ENCODE data around the gene PCDHGB7.
"Not testable (repeated sequence)": the region's sequence is repeated elsewhere in the genome, so short reads cannot be mapped to it uniquely, and the experiment has no call there.

Gene PCDHGB7

GRCh38 chr5:141427783-141428426, 10.4 kb downstream of the PCDHGB7 start:
- peaks cover 19% of the 10 kb centered on the region for H3K9me3 ChIP-seq (ENCODE audit: control insufficient read depth, insufficient read depth, low read length)
- no peaks in the 10 kb centered on the region for H3K79me2 ChIP-seq (ENCODE audit: control insufficient read depth, low read length)
- peaks cover 6% of the 10 kb centered on the region; the same call in 1 of the 2 replicates for H3F3A ChIP-seq (ENCODE audit: control insufficient read depth, insufficient read depth)
- peaks cover 24% of the 10 kb centered on the region for H3K36me3 ChIP-seq (ENCODE audit: control insufficient read depth, low read length)
- H3K4me1 ChIP-seq (ENCODE audit: control insufficient read depth, low read length): 0 out of 2 replicates have a peak, but pooled peaks cover 3% of the 10 kb centered on the region
- no peak overlapping the region for H3K4me3 ChIP-seq (ENCODE audit: low read length)
- no peak for TF ChIP-seq EZH2phosphoT487 (IDR thresholded peaks at IDR 0.05; ENCODE audit: borderline replicate concordance, low read length)
- no peak for TF ChIP-seq CTCF (IDR thresholded peaks at IDR 0.05; ENCODE audit: low read depth, low read length, poor library complexity, severe bottlenecking)
- no peaks in the 10 kb centered on the region for H4K20me1 ChIP-seq (ENCODE audit: control insufficient read depth, insufficient read depth, low read depth, low read length)
- H3K9me2 ChIP-seq (replicated peaks; ENCODE audit: control insufficient read depth, low read length): no peaks in the 10 kb centered on the region
- no peaks in the 10 kb centered on the region for H3K27me3 ChIP-seq (ENCODE audit: control insufficient read depth, low read length)
- H3K27ac ChIP-seq (ENCODE audit: low read depth, low read length): no peak overlapping the region
- H3K4me2 ChIP-seq (ENCODE audit: low read length): no peak overlapping the region

GRCh38 chr5:141430332-141431113, 13.0 kb downstream of the PCDHGB7 start, which contains the start of gene PCDHGA12:
Gene PCDHGA12, plus strand, starts transcription at chr5:141430507. Its CDS starts 253 bp downstream, at chr5:141430760.
- peaks cover 18% of the 10 kb centered on the region for H3K9me3 ChIP-seq (ENCODE audit: control insufficient read depth, insufficient read depth, low read length)
- H3K4me2 ChIP-seq (ENCODE audit: low read length): peak within 1 kb of the TSS; percentile 60
- H3K27ac ChIP-seq (ENCODE audit: low read depth, low read length): 0 out of 2 replicates have a peak within 1 kb of the TSS, but pooled peaks have one; percentile 5
- H4K20me1 ChIP-seq (ENCODE audit: control insufficient read depth, insufficient read depth, low read depth, low read length): no peaks in the 10 kb centered on the region
- TF ChIP-seq EZH2phosphoT487 (IDR thresholded peaks at IDR 0.05; ENCODE audit: borderline replicate concordance, low read length) (no peak), CTCF (IDR thresholded peaks at IDR 0.05; ENCODE audit: low read depth, low read length, poor library complexity, severe bottlenecking) (peak; percentile 73)
- H3K4me3 ChIP-seq (ENCODE audit: low read length): peak within 1 kb of the TSS; percentile 69
- H3K79me2 ChIP-seq (ENCODE audit: control insufficient read depth, low read length): no peaks in the 10 kb centered on the region
- H3F3A ChIP-seq (ENCODE audit: control insufficient read depth, insufficient read depth): 0 out of 2 replicates have a peak, but pooled peaks cover 6% of the 10 kb centered on the region
- H3K36me3 ChIP-seq (ENCODE audit: control insufficient read depth, low read length): peaks cover 24% of the 10 kb centered on the region
- H3K4me1 ChIP-seq (ENCODE audit: control insufficient read depth, low read length): 0 out of 2 replicates have a peak, but pooled peaks cover 3% of the 10 kb centered on the region
- no peaks in the 10 kb centered on the region for H3K9me2 ChIP-seq (replicated peaks; ENCODE audit: control insufficient read depth, low read length)
- H3K27me3 ChIP-seq (ENCODE audit: control insufficient read depth, low read length): no peaks in the 10 kb centered on the region

- Histone ChIP-seq H3K4me3 (ENCODE audit: low read length) (peak overlapping the region; percentile 69), H3K79me2 (ENCODE audit: control insufficient read depth, low read length) (no peaks in the 10 kb centered on the region)
Measured at GRCh38 chr5:141431286-141431685, 13.8 kb downstream of the PCDHGB7 start.

GRCh38 chr5:141432308-141432707, 14.8 kb downstream of the PCDHGB7 start:
- peaks cover 23% of the 10 kb centered on the region for H3K36me3 ChIP-seq (ENCODE audit: control insufficient read depth, low read length)
- not testable (repeated sequence) for H3K27ac ChIP-seq (ENCODE audit: low read depth, low read length); H3K27me3 ChIP-seq (ENCODE audit: control insufficient read depth, low read length); H3F3A ChIP-seq (ENCODE audit: control insufficient read depth, insufficient read depth); H3K4me2 ChIP-seq (ENCODE audit: low read length); H3K4me3 ChIP-seq (ENCODE audit: low read length); H4K20me1 ChIP-seq (ENCODE audit: control insufficient read depth, insufficient read depth, low read depth, low read length); H3K4me1 ChIP-seq (ENCODE audit: control insufficient read depth, low read length); H3K9me2 ChIP-seq (replicated peaks; ENCODE audit: control insufficient read depth, low read length); H3K79me2 ChIP-seq (ENCODE audit: control insufficient read depth, low read length)
- H3K9me3 ChIP-seq (ENCODE audit: control insufficient read depth, insufficient read depth, low read length): peaks cover 18% of the 10 kb centered on the region

More at GRCh38 chr5:141431286-141431685, 13.8 kb downstream of the PCDHGB7 start:
- 0 out of 2 replicates have a peak, but pooled peaks cover 3% of the 10 kb centered on the region for H3K4me1 ChIP-seq (ENCODE audit: control insufficient read depth, low read length)
- no peak for TF ChIP-seq CTCF (IDR thresholded peaks at IDR 0.05; ENCODE audit: low read depth, low read length, poor library complexity, severe bottlenecking)
- TF ChIP-seq EZH2phosphoT487 (IDR thresholded peaks at IDR 0.05; ENCODE audit: borderline replicate concordance, low read length): no peak
- H3K9me3 ChIP-seq (ENCODE audit: control insufficient read depth, insufficient read depth, low read length): peaks cover 18% of the 10 kb centered on the region
- peaks cover 24% of the 10 kb centered on the region for H3K36me3 ChIP-seq (ENCODE audit: control insufficient read depth, low read length)
- H4K20me1 ChIP-seq (ENCODE audit: control insufficient read depth, insufficient read depth, low read depth, low read length): no peaks in the 10 kb centered on the region
- H3F3A ChIP-seq (ENCODE audit: control insufficient read depth, insufficient read depth): 0 out of 2 replicates have a peak, but pooled peaks cover 6% of the 10 kb centered on the region
- no peaks in the 10 kb centered on the region for H3K27me3 ChIP-seq (ENCODE audit: control insufficient read depth, low read length)
- H3K4me2 ChIP-seq (ENCODE audit: low read length): peak overlapping the region; percentile 60
- no peaks in the 10 kb centered on the region for H3K9me2 ChIP-seq (replicated peaks; ENCODE audit: control insufficient read depth, low read length)
- H3K27ac ChIP-seq (ENCODE audit: low read depth, low read length): no peak overlapping the region

GRCh38 chr5:141432726-141433125, 15.2 kb downstream of the PCDHGB7 start:
- not testable (repeated sequence) for H3K9me2 ChIP-seq (replicated peaks; ENCODE audit: control insufficient read depth, low read length); H3K27ac ChIP-seq (ENCODE audit: low read depth, low read length); H3K27me3 ChIP-seq (ENCODE audit: control insufficient read depth, low read length); H4K20me1 ChIP-seq (ENCODE audit: control insufficient read depth, insufficient read depth, low read depth, low read length); H3F3A ChIP-seq (ENCODE audit: control insufficient read depth, insufficient read depth); H3K4me2 ChIP-seq (ENCODE audit: low read length); H3K79me2 ChIP-seq (ENCODE audit: control insufficient read depth, low read length); H3K4me1 ChIP-seq (ENCODE audit: control insufficient read depth, low read length); H3K4me3 ChIP-seq (ENCODE audit: low read length)
- peaks cover 18% of the 10 kb centered on the region for H3K36me3 ChIP-seq (ENCODE audit: control insufficient read depth, low read length)
- H3K9me3 ChIP-seq (ENCODE audit: control insufficient read depth, insufficient read depth, low read length): peaks cover 14% of the 10 kb centered on the region

Measured in DOHH2 (cell line).